NCI-H2107 treated with DMSO at 0.1 percent for 48 hours (cell line): ENCODE data around the gene TNFRSF19.

ENCODE experiments used
- DNase-seq: peaks from one replicate; lab custom pipeline; 2025; ENCODE audit not compliant: unreplicated experiment; lab: John Stamatoyannopoulos, UW

The TNFRSF19 gene

DNA sequence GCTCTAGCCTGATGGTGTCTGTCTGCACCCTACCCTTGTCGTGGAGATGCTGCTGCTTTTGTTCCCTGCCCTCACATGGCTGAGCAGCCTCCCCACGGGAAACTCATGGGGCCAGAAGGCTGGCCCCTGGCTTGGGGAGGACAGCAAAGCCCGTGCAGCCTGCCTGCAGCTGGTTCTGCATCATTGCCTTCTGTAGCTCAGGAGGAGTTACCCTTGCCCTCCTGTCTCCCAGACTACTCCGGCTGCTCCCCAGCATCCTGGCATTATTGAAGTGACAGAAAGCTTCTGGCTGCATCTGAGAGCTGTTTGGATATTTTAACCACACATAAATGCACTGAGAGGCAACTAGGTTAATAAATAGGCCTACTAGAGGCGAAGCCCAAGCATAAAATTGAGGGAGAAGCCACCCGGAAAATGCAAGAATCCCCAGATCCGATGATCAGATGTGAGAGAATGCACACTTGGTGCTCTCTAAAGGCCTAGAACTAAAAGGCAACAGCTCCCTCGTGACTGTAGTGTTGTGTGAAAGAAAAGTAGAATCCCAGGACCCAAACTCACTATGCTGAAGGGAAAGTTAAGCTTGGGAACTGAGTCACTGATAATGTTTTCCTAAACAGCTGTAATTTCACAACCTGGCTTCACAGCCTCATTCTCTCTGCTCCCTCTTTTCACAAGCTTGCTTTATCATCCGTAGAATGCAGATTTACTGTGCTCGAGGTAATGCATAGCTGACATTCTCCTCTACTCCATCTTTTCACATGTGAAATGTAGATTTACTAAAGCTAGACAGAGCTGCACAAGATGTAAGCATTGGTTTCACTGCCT lies 110.8 kb downstream of the TNFRSF19 start:
- no peak for DNase-seq

DNA sequence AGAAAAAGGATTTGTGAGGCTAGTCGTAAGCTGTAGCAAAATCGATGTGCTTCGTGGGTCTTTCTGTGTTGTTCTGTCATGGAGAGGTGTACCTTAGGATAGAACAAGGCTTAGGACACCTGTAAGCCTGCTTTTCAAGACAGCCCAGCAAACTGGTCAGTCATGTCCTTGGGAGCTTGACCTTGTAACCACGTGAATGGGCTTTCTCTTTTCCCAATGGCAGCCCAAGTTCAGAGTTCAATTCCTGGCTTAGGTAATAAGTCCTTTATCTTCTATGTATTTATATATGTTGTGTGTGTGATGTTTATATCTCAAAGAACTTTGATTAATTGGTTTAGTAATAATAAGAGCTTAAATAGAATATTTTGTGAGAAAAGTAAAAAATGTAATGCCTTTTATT lies 112.9 kb downstream of the TNFRSF19 start:
- DNase-seq, result no peak

DNA sequence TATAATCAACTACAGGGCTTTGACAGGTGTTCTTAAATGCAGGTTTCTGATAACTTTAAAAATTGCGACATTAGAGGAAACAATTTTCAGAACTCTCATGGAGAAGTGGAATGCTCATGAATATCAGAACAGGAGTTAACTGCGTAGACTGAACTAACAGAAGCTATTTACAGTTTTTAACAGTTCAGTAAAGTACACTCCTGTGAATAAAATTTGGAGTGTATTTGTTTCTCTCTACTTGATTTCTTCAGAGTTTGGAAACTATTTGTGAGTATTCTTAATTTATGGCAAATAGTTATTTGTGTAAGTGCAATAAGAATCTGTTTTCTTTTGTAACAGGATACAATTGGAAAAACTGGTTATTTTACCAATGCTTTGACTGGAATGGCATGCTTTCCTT lies 114.4 kb downstream of the TNFRSF19 start:
- DNase-seq, result no peak

DNA sequence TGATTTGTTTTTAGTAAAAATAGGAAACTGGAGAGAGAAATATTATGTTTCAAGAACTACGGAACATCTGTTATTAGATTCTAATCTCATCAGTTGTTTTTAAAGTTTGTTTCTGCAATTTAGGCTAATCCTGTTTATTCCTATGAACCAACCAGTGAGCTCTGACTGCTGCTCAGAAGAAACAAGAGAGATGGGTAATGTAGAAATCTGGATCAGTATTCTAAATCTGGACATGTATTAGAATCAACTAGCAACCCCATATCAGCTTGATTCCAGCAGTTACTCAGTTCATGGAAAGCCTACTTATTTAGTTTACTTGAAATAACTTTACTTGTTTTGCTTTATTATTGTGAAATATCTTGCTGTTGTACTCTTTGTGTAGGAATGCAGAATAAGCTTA lies 115.2 kb downstream of the TNFRSF19 start:
- no peak for DNase-seq

DNA sequence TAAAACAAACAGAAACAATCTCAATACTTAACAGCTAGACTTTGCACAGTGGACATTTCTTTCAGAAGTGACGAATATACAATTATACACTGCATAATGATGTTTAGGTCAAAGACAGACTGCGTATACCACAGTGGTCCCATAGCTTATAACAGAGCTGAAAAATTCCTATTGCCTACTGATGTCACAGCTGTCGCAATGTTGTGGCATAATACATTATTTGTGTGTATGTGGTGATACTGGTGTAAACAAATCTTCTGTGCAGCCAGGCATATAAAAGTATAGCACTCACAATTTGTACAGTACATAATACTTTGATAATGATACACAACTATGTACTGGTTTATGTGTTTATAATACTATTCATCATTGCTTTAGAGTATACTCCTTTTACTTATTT lies 116.7 kb downstream of the TNFRSF19 start:
- no peak for DNase-seq

DNA sequence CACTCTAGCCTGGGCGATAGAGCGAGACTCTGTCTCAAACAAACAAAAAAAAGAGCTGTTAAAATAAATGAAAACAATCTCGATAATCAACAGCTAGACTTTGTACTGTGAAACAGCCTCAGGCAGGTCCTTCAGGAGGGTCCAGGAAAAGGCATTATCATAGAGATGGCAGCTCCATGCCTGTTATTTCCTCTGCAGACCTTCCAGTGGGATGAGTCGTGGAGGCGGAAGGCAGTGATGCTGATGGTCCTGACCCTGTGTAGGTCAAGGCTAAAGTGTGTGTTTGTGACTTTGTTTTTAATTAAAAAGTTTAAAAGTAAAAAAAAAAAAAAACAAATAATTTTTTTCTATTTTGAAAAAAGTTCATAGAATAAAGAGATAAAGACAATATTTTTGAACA lies 117.4 kb downstream of the TNFRSF19 start:
- DNase-seq, result no peak

DNA sequence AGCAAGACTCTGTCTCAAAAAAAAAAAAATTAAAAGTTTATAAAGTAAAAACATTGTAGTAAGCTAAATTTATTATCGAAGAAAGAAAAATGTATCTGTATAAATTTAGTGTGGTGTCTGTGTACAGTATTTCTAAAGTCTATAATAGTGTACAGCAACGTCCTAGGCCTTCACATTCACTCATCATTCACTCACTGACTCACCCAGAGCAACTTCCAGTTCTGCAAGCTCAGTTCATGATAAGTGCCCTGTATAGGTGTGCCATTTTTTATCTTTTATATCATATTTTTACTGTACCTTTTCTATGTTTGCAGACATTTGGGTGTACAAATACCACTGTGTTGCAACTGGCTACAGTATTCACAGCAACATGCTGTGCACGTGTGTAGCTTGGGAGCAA lies 118.1 kb downstream of the TNFRSF19 start:
- DNase-seq, result no peak

DNA sequence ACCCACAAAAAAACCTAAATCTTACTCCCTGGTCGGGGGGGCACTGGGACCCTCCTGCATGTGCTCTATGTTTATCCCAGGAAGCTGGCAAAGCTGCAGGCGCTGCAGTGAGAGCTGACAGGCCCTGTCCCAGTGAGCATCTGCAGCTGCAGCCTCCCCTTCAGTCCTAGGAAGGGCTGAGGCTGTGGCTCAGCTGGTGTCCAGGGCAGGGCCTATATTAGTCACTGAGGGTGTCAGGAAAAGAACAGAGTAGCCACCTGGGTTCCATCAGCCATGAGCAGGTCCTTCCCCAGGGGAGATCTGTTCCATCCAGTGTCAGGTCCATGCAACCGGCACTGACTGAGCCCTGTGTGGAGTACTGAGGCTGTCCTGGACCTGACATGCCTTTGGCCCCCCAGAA lies 120.5 kb downstream of the TNFRSF19 start:
- DNase-seq, result no peak

DNA sequence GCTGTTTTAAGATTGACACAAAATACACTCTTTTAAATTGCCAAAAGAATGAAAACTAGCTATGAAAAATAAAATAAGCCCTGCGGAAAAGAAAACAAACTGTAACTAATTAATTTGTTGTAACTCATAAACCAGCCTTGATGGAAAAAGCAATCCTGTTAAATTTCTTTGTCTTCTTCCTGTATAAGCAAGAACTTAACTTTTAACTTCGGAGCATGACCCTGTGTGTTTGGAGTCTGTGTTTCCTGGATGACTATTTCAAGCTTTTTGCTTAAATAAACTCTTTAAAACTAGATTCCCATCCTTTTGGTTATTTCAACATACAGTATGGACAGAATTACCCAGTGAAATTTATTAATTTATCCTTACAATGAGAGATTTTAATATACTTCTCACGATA lies 122.6 kb downstream of the TNFRSF19 start:
- DNase-seq, result no peak

DNA sequence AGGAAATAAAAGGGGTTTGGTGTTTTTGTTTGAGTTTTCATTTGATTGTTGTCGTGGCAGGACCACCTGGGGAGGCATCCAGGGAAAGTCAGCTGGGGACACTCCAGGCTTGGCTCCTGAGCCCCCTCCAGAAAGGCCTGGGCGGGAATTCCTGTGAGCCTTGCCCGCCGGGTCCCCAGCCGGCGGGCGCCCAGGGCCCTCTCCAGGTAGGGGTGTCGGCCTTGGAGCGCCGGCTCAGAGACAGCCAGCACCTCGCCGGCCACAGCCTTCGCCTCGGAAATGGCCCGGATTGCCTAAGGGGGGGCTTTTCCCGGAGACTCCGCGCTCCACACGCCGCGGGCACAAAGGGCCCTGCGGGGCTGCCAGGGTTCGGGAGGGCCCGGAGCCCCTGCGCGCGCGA lies 125.0 kb downstream of the TNFRSF19 start:
- DNase-seq, result no peak

DNA sequence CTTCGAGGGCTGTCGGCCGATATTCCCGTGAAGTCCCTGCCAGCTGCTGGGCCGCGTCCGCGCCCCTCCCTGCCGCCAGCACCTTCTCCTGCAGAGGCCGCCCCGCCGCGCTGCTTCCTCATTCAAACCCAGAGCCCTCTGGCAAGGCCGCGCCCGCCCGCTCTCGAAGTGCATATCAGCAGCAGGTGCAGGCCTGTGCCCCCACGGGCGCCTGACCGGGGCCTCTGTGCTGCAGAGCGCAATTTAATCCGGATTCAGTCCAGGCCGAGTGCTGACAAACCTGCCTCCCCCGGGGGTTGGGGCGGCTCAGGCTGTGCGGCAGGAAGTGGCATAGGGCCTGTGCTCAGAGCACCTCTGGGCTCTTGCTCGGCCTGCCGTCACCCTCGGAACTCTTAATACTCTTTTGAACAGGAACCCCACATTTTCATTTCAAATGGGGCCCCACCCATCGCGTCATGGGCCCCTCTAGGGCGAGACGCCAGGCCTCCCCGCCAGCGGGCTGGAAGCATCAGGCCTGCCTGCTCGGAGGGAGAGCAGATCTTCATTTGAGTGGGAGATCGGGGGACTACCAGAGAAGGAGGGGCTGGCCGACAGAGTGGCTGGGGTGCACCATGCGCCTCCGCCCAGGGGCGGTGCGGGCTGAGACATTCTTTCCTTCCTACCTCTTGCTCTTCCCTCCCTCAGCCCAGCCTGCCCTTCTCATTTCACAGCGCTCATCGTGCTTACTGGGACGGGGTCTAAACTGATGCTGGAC lies 125.7 kb downstream of the TNFRSF19 start:
- DNase-seq, result no peak

DNA sequence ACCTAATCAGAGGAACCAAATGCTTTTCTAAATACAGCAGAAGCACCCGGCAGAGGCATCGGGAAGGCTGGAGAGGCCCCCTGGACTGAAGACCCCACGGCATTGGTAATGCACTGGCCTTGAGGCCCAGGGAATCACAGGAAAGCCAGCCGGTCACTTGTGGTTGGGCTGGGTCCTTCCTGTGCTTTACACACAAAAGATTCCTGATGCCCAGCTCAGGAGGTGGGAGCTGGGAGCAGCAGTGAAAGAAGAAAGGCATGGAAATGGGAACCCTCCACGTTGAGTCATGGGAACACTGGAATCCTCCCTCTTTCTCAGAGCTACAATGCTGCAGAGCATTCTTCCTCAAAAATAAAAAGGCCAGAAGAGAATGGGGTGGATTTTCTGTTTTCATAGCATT lies 126.4 kb downstream of the TNFRSF19 start:
- DNase-seq, result no peak

DNA sequence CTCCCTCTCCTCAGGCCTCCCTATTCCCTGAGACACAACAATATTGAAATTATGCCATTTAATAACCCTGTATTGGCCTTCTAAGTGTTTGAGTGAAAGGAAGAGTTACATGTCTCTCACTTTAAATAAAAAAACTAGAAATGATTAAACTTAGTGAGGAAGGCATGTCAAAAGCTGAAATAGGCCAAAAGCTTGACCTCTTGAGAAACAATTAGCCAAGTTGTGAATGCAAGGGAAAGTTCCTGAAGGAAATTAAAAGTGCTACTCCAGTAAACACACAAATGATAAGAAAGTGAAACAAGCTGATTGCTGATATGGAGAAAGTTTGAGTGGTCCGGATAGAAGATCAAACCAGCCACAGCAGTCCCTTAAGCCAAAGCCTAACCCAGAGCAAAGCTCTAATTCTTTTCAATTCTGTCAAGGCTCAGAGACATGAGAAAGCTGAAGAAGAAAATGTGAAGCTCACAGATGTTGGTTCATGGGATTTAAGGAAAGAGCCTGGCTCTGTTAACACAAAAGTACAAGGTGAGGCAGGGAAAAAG lies 127.6 kb downstream of the TNFRSF19 start:
- DNase-seq, result no peak

DNA sequence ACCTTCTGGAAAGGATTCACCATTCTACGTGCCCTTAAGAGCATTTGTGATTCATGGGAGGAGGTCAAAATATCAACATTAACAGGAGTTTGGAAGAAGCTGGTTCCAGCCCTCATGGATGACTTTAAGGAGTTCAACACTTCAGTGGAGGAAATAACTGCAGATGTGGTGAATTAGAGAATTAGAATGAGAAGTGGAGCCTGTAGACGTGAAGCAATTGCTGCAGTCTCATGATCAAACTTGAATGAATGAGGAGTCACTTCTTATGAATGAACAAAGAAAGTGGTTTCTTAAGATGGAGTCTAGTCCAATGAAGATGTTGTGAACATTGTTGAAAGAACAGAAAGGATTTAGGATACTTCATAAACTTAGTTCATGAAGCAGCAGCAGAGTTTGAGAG lies 129.1 kb downstream of the TNFRSF19 start:
- no peak for DNase-seq

DNA sequence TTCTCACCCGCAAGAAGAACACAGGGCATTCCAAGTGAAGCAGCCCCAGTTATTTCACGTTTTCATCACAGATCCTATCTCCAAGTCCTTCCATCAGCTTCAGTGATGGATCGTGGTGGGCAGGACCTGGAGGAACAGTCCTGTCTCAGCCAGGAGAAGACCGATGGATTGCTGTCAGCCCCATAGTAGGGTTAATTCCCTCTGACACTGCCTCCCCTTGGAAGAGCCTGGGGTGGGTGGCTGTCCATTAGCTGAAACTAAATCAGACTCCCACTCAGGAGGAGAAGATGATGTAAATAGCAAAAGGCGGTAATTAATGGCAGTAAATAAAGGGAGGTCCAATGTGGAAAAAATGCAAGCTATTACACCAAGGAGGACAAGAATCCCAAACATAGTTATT lies 131.0 kb downstream of the TNFRSF19 start:
- DNase-seq, result no peak

DNA sequence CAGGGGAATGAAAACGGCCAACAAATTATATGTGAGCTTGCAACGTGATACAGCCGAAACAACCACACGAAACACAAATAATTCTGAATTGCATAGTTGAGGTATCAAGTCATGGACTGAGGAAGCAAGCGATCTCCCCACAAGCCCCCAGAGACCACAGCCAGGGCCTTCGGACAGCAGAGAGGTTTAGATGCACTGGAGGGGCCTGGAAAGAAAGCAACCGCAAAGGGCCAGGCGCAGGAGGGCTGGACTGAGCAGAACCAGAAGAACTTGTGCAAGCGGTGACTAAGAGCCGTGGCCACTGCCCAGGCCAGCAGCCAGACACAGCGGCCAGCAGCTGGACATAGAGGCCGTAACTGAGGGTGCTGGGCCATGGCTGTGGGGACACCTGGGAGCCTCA lies 131.4 kb downstream of the TNFRSF19 start:
- peak; percentile 22 for DNase-seq

DNA sequence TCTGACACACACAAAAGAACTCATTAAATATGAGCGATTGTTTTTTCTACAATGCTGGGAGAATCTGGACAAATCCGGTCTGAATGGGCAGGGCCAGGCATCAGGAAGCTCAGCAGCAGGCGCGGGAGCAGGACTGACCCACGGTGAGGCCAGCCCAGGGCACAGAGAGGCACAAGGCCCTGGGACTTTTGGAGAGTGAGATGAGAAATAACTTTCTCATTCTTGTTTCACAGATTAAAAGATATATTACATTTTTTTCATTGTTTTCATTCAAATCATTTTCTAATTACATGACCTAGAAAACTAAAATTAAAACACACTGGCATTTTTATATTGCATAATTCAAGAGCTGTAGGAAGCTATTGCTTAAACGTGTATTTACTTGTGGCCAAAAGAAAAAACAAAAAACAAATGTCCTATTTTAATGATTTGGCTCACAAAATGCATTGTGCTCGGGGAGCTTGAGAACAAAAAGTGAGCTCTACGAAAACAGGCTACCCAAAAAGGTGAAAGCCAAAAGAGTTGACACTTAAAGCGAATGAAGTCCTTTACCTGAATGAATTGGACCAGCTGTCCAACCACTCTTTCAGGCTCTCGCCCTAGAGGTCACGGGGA lies 133.1 kb downstream of the TNFRSF19 start:
- DNase-seq, result no peak

DNA sequence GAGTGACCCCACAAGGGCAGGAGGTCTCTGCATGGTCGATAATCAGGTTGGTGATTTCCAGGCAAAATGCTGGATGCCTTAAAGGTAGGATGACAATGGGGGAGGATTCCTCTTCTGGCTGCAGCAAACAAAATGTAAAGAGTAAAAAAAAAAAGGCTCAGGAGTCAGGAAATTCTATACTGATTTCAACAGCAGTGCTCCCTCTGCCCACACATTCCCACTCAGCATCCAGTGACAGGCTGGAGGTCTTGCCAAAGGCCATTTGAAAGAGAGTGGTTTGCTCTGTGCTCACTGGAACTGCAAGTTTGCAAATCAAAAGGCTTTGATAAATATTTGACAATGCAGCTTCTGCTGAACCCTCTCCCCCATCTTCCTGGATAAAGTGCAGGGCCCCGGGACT lies 135.4 kb downstream of the TNFRSF19 start:
- DNase-seq, result no peak

DNA sequence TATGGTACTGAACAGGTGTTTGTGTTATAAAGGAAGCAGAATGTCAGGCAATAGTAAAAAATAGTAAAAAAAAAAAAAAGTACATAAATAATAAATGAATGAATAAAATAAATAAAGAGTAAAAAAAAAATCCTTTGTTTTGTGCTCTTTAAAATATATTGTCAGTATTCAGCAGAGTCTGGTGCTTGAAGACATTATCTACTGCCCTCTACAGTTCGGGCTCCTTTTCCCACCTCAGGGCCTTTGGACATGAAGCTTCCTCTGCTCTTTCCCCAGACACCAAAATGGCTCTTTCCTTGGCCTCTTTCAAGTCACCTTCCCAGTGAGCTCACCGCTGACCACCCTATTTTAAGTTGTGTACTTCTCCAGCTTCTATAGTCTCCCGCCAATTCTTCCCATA lies 137.5 kb downstream of the TNFRSF19 start:
- no peak for DNase-seq

DNA sequence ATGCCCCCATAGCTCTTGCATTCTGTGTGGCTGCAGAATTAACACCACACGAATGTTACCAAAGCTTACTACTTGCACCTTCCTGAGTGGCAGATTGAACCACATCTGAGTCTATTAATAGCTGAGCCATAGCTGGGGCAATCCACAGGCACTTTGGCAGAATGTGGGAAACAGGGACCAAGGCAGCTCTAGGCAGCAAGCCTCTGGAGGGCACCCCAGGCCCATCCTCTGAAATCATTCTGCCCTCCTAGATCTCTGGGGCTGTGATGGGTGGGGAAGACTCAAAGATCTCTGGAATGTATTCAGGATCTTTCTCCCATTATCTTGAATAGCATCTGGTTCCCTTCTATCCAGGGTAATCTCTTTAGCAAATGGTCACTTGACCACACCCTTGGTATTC lies 139.3 kb downstream of the TNFRSF19 start:
- no peak for DNase-seq

DNA sequence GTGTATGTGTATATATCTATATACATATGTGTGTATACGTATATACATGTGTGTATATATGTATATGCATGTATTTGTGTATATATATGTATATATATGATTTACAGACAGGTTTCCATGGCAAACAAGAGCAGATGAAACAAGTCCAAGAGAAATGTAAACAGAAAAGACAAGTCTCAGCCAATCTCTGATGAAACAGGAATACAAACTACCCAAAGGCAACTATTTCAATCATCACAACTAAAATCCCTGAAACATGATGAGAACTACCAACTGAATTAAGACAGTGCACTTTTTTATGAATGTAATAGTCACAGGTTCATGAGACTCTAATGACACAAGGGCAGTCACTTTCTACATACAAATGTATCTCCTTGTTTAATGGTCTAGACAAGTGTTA lies 140.2 kb downstream of the TNFRSF19 start:
- DNase-seq, result no peak

DNA sequence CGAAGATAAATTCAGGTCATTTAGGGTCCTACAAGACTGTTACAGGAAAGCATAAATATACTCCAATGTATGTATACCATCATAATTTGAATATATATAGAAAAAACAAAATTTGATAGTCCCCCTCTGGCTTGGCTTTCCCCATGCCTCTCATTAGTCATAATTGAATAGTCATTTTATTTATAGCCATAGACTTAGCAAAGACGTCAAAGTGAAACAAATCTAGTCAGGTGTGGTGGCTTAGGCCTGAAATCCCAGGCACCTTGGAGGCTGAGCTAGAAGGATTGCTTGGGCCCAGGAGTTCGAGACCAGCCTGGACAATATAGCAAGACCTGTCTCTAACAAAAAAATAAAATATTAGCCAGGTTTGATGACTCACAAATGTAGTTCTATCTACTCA lies 141.1 kb downstream of the TNFRSF19 start:
- no peak for DNase-seq
